ELF-1 (cell line): ENCODE data around the gene ATP4A.
"Not testable (repeated sequence)": the region's sequence is repeated elsewhere in the genome, so short reads cannot be mapped to it uniquely, and the experiment has no call there.

Experiments used
- DNase-seq: peaks from one replicate; pipeline ENCODE4 v3.0.0-alpha.2; 2016; ENCODE audit warnings: low read depth, low spot score

ATP4A gene

GRCh38 chr19:35563207-35563829 is at the start of gene ATP4A:
Gene ATP4A, minus strand, starts transcription at chr19:35563658. Its CDS starts 29 bp downstream, at chr19:35563629.
- no peak for DNase-seq

DNA sequence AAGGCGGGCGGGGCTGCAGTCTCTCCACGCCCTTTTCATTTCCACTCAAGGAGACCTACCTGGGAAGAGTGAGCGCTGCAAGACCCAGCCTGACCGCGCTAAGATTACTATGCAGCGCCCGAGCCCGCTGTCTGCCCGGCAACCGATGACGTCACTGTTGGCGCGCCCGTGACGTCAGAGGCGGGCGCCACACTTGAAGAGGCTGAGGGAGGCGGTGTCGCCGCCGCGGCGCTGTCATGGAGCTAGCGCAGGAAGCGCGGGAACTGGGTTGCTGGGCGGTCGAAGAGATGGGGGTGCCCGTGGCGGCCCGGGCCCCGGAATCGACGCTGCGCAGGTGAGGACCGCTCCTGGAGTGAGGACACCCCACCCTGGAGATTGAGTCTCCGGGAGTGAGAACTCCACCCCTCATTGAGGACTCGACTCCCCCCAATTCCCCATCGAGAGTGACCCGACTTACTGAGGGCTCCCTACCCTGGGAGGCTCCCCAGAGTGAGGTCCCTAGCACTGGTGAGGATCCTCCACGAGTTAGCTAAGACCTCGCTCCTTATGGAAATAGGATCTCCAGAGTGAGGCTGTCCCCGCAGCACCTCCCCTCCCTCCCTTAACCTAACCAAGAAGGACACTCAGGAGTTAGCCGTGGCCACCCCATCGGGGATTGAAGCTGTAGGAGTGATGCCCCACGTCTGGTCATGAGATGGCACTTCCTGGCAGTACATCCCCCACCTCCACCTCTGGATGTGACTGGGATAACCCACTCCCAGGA is 49.3 kb upstream of the ATP4A start, which contains the start of gene HAUS5:
HAUS5 (plus strand) TSS at position 177 of the 763 bp plus-strand sequence; CDS start at position 237, 60 bp downstream.
- peak; percentile 98 for DNase-seq

DNA sequence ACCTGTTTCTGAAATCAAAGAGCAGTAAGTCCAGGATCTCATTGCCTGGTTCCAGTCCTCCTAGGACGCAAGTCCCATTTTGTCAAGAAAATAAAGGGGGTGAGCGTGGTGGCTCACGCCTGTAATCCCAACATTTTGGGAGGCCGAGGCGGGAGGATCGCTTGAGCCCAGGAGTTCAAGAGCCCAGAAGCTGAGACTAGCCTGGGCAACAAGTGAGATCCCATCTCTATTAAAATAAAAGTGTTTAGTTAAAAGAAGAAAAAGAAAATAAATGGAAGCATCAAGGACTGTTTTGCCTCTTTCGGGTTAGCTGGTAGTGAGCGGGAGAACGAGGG is 48.7 kb upstream of the ATP4A start:
- no peak for DNase-seq

- DNase-seq = no peak
Measured at GRCh38 chr19:35609851-35610353, 46.4 kb upstream of the ATP4A start.

DNA sequence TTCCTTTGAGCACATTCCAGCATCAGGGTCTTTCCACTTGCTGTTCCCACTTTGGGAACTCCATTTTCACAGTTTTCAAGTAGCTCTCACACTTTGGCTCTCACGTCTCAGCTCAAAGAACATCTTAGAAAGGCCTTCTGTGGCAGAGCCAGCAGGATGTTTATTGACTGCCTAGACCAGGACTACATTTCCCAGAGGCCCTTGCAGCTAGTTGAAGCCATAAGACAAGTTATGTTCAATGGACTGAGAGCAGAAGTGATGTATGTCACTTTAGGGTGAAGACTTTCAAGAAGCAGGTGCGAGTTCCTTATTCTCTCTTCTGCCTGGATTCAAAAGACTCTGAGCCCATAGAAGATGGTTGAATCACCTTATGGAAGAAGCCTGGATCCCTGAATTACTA is 44.8 kb upstream of the ATP4A start:
- DNase-seq = no peak

GRCh38 chr19:35607661-35608060 is 44.2 kb upstream of the ATP4A start:
- DNase-seq = no peak

DNA sequence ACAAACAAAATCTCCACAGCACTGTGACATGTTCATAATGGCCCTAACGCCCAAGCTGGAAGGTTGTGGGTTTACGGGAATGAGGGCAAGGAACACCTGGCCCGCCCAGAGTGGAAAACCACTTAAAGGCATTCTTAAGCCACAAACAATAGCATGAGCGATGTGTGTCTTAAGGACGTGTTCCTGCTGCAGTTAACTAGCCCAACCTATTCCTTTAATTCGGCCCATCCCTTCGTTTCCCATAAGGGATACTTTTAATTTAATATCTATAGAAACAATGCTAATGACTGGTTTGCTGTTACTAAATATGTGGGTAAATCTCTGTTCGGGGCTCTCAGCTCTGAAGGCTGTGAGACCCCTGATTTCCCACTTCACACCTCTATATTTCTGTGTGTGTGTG is 43.7 kb upstream of the ATP4A start:
- DNase-seq = not testable (repeated sequence)

DNA sequence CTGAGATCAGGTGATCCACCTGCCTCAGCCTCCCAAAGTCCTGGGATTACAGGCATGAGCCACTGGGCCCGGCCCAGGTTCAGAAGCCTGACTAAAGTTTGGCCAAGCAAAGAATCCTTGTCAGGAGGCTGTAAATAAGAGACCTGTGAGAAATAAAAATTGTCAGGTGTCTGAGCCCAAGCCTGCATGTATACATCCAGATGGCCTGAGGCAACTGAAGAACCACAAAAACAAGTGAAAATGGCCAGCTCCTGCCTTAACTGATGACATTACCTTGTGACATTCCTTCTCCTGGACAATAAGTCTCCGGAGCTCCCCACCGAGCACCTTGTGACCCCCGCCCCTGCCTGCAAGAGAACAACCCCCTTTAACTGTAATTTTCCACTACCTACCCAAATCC is 41.0 kb upstream of the ATP4A start:
- peak; percentile 60 for DNase-seq

DNA sequence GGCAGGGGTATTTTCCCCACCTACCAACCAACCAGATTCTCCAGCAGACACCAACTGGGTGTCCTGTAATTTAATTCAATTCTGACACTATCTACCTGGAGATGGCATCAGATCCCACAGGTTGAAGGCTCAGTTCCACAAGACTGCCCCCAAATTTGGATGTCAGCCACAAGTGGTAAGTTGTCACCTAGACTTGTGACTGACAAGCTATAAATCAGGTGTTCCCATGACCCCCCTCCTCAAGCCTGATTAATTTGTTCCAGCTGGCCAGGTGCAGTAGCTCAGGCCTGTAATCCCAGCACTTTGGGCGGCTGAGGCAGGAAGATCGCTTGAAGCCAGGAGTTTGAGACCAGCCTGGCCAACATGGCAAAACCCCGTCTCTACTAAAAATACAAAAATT is 38.5 kb upstream of the ATP4A start:
- no peak for DNase-seq

DNA sequence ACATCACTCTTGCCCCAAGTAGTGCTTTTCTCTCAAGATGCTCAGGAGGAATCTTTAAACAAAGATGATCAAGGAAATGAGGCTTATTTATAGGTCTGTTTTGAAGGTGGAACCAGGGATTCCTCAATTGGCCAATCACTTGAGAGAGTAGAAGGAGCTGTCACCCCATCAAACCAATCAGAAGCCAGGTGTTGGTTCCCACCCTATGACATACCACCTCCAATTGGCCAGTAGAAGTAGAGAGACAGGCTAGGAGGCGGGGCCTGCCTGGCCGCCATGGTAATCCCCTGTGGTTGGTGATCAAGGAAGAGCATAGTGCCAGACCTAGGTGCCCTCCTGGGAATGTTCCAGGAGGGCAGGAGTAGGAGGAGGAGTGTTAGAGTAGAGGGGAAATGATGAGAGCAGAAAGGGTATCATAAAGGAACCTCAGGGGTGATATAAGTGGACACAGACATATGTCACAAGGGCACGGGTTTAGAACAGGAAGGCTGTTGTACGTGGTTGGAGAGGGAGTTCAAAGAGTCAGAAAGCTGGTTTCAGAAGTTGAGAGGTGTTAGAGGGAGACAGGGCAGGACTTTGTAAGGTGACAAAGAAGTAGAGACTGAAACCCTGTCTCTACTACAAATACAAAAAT is 33.0 kb upstream of the ATP4A start:
- peak; percentile 30 for DNase-seq

GRCh38 chr19:35595928-35596327 is 32.5 kb upstream of the ATP4A start:
- no peak for DNase-seq

GRCh38 chr19:35595026-35595425 is 31.6 kb upstream of the ATP4A start:
- DNase-seq = not testable (repeated sequence)

- peak; percentile 50 for DNase-seq
Measured at GRCh38 chr19:35592226-35592625, 28.8 kb upstream of the ATP4A start.

GRCh38 chr19:35590875-35591274 is 27.4 kb upstream of the ATP4A start:
- no peak for DNase-seq

GRCh38 chr19:35587321-35587720 is 23.9 kb upstream of the ATP4A start:
- DNase-seq = no peak

- DNase-seq = peak; percentile 44
Measured at GRCh38 chr19:35585848-35586247, 22.4 kb upstream of the ATP4A start, which contains the start of gene PMIS2. Gene PMIS2, plus strand, starts transcription at chr19:35586173. Its CDS starts 87 bp downstream, at chr19:35586260.

DNA sequence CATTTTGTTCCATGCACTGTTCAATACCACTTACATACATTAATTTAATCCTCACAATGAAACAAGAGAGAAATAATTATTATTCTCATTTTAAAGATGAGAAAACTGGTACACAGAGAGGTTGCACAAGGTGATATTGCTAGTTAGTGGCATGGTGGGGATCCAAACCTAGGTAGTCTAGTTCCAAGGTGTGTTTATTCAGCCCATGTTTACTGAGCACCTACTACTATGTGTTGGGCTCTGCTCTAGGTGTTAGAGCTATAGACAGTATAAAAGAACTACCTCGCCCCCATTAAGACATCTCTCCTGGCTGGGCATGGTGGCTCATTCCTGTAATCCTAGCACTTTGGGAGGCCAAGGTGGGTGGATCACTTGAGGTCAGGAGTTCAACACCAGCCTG is 19.3 kb upstream of the ATP4A start:
- no peak for DNase-seq

- DNase-seq = no peak
Measured at GRCh38 chr19:35578707-35579106, 15.2 kb upstream of the ATP4A start.

DNA sequence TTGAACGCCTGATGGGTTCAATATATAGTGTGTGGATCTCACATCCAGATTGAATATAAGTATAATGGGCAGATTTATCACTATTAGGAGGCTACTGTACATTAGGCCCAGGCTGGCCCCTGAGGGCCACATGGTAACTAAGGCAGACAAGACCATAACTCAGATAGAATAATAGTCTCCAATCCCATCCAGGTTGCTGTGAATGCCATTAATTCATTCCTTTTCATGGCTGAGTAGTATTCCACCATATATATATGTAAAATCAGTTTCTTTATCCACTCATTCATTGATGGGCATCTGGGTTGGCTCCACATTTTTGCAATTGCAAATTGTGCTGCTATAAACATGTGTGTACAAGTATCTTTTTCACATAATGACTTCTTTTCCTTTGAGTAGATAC is 14.5 kb upstream of the ATP4A start:
- DNase-seq = no peak

DNA sequence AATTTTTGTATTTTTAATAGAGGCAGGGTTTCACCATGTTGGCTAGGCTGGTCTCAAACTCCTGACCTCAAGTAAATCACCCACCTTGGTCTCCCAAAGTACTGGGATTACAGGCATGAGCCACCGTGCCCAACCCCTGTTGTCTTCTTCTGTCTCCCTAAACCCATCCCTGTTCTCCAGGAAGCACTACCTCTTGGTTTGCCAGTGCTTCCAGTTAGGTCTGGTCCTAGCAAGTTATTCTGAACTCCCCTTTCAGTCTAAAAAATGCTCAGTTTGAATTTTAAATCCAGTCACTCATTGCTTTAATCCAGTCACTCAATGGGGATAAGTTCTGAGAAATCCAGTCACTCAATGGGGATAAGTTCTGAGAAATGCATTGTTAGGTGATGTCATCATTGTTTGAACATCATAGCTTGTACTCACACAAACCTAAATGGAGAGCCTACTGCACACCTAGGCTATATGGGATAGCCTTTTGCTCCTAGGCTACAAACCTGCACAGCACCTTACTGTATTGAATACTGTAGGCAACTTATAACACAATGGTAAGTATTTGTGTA is 8.0 kb upstream of the ATP4A start:
- no peak for DNase-seq

- no peak for DNase-seq
Measured at GRCh38 chr19:35569281-35569781, 5.9 kb upstream of the ATP4A start.

- no peak for DNase-seq
Measured at GRCh38 chr19:35566738-35567137, 3.3 kb upstream of the ATP4A start.
